K562 (cell line): Measurements from ENCODE around the gene GPC2. TPM values are rescaled to one million over a fixed set of nuclear protein-coding genes. Genes with fewer than 3 reads are reported as not detected.

Source experiments
- ATAC-seq: fragments of 200-7000 bp; cut with Tn5 transposase; 3 replicates; pipeline ENCODE4 v1.9.1; 2020; ENCODE audit warnings: moderate library complexity
- BruUV-seq: library from RNA; stranded (reverse); fragments of 400-500 nt; replicated peaks from 2 replicates; lab custom pipeline; 2021; lab: Mats Ljungman, UMichigan
- CTCF ChIA-PET: fragments of 300-600 bp; formaldehyde crosslinking; extraction: SDS; loops from one replicate; lab custom pipeline; 2021; ENCODE audit warnings: low intra/inter-chr PET ratio; lab: Yijun Ruan, JAX
- POLR2A ChIA-PET: fragments of 300-600, 350-650 bp; sonication (Branson Sonifier 250); formaldehyde crosslinking; extraction: SDS; loops from one replicate; lab custom pipeline; 2021; ENCODE audit warnings: antibody characterized with exemption, inconsistent platforms; lab: Yijun Ruan, JAX
- DNase-seq, 4 experiments: peaks; one replicate each; pipeline versions ENCODE4 v3.0.0 to v3.0.0-alpha.2; 2011 to 2018; ENCODE audit warnings: low spot score in 3 of 4, mixed read lengths in 3 of 4; ENCODE audit errors: extremely low read depth in 1 of 4
- FAIRE-seq: peaks from 2 replicates; lab custom pipeline; 2011; peaks lifted over from hg19 to GRCh38; lab: Jason Lieb, UNC
- H2AFZ ChIP-seq: 2 replicates; pipeline ENCODE4 v1.6.0; 2011; ENCODE audit warnings: low read depth, low read length, control low read depth, inconsistent platforms
- H3K27ac ChIP-seq: fragments of 200-600 bp; 3 replicates; pipeline ENCODE4 v1.8.0; 2011; ENCODE audit warnings: low read depth, mild to moderate bottlenecking, control low read depth, inconsistent platforms, low read length, moderate library complexity, mixed read lengths; ENCODE audit errors: extremely low read depth
- H3K27me3 ChIP-seq, 2 experiments: fragments of 300-600 bp in 1 of 2; 2 replicates in 1 of 2; 3 replicates in 1 of 2; pipeline versions ENCODE4 v1.6.0 to v1.8.0; 2011; ENCODE audit warnings: inconsistent platforms in 2 of 2, low read length in 2 of 2, mild to moderate bottlenecking in 1 of 2, mixed read lengths in 1 of 2, moderate library complexity in 1 of 2; ENCODE audit not compliant: control insufficient read depth in 2 of 2, insufficient read depth in 2 of 2
- H3K36me3 ChIP-seq: fragments of 300-600 bp; 3 replicates; pipeline ENCODE4 v1.8.0; 2011; ENCODE audit warnings: mild to moderate bottlenecking, low read length, inconsistent platforms; ENCODE audit not compliant: control insufficient read depth, insufficient read depth
- H3K4me1 ChIP-seq, 2 experiments: fragments of 200-600 bp in 1 of 2; replicated peaks in 1 of 2; 2 replicates in 1 of 2; 3 replicates in 1 of 2; pipeline versions ENCODE4 v1.5.1 to v1.8.0; 2011; ENCODE audit warnings: inconsistent platforms in 2 of 2, low read length in 2 of 2, mild to moderate bottlenecking in 1 of 2, mixed read lengths in 1 of 2, moderate library complexity in 1 of 2; ENCODE audit not compliant: control insufficient read depth in 2 of 2, insufficient read depth in 2 of 2
- H3K4me2 ChIP-seq: 2 replicates; pipeline ENCODE4 v1.6.1; 2011; ENCODE audit warnings: low read length, control low read depth, inconsistent platforms, mixed read lengths; ENCODE audit not compliant: insufficient read depth
- H3K4me3 ChIP-seq: fragments of 200-600 bp; sonication (generic), shearing (Covaris generic); 2 replicates; pipeline ENCODE4 v1.5.1; 2016; ENCODE audit warnings: control low read depth, inconsistent platforms
- H3K79me2 ChIP-seq: fragments of 200-600 bp; 3 replicates; pipeline ENCODE4 v1.8.0; 2011; ENCODE audit warnings: low read length, inconsistent platforms; ENCODE audit not compliant: control insufficient read depth, insufficient read depth
- H3K9ac ChIP-seq, 2 experiments: 2 replicates each; pipeline versions ENCODE4 v1.6.0 to v1.6.1; 2011; ENCODE audit warnings: low read depth in 2 of 2, low read length in 2 of 2, control low read depth in 1 of 2, inconsistent platforms in 1 of 2, mild to moderate bottlenecking in 1 of 2, mixed read lengths in 1 of 2; ENCODE audit not compliant: insufficient read depth in 1 of 2
- H3K9me1 ChIP-seq: one replicate; pipeline ENCODE4 v1.6.0; 2011; ENCODE audit warnings: inconsistent platforms, mild to moderate bottlenecking, low read length, moderate library complexity; ENCODE audit not compliant: control insufficient read depth, insufficient read depth
- H3K9me3 ChIP-seq: replicated peaks from 2 replicates; pipeline ENCODE4 v1.5.1; 2011; ENCODE audit warnings: low read depth, low read length, inconsistent platforms; ENCODE audit not compliant: control insufficient read depth, insufficient read depth
- H4K20me1 ChIP-seq: replicated peaks from 2 replicates; pipeline ENCODE4 v1.6.1; 2011; ENCODE audit warnings: low read length, inconsistent platforms, mixed read lengths; ENCODE audit not compliant: control insufficient read depth, insufficient read depth
- CHD4 ChIP-seq: fragments of 200-600 bp; sonication (generic); IDR thresholded peaks from 3 replicates; pipeline ENCODE4 v1.6.1; 2012; ENCODE audit warnings: low read depth, mild to moderate bottlenecking, mixed read lengths, low read length, inconsistent platforms; ENCODE audit not compliant: insufficient read depth, insufficient replicate concordance, poor library complexity, severe bottlenecking
- CSDE1 ChIP-seq, 2 experiments: fragments of 450-650 bp; IDR thresholded peaks; 2 replicates each; pipeline ENCODE4 v1.6.1; 2016; ENCODE audit warnings: mild to moderate bottlenecking in 1 of 2
- DPF2 ChIP-seq: fragments of 450-650 bp; IDR thresholded peaks from 2 replicates; pipeline ENCODE4 v1.6.1; 2016
- EGR1 ChIP-seq: fragments of 450-650 bp; conservative IDR thresholded peaks from 2 replicates; pipeline ENCODE4 v1.6.1; 2017; ENCODE audit warnings: mild to moderate bottlenecking
- SRSF9 ChIP-seq: fragments of 200-400 bp; formaldehyde crosslinking; IDR thresholded peaks from 2 replicates; pipeline ENCODE4 v1.6.1; 2017; ENCODE audit warnings: low read depth, low read length, borderline replicate concordance
- ZNF217 ChIP-seq: sonication (generic); formaldehyde crosslinking; IDR thresholded peaks from 2 replicates; pipeline ENCODE4 v1.8.0; 2022; ENCODE audit warnings: mild to moderate bottlenecking, missing genetic modification reagents
- WGBS: fragments of 100-300 bp; shearing (Covaris generic); methylation state at CpG from one replicate; pipeline ENCODE4 v1.1.6; 2016; ENCODE audit warnings: low coverage, mixed read lengths; ENCODE audit not compliant: insufficient coverage; ENCODE audit errors: missing lambda C conversion rate; 5-methylcytosine and 5-hydroxymethylcytosine counted together
- in situ Hi-C: fragments of 300-500 bp; cut with MboI; formaldehyde crosslinking; loops from 4 replicates; pipeline ENCODE4 v1.15.0; 2018; ENCODE audit warnings: inconsistent platforms, mixed read lengths
- intact Hi-C: fragments of 100-400 bp; cut with micrococcal nuclease; formaldehyde crosslinking; loops from 2 replicates; pipeline ENCODE4 v1.14.2; 2022
- polyA plus RNA-seq, 8 experiments: library from polyadenylated mRNA; depleted of rRNA in 4 of 8; stranded (reverse) in 5 of 8; unstranded in 3 of 8; fragments of >200 nt; fragmentation: Nextera tagmentation in 2 of 8; fragmentation: Illumina TruSeq in 1 of 8; extraction: Ambion mirVana in 2 of 8; extraction: Trizol in 1 of 8; gene quantifications; 2 replicates each; pipeline versions ENCODE4 v1.2.1 to v1.2.3, GENCODE V29; 2011 to 2014; ENCODE audit warnings: inconsistent platforms in 1 of 8, missing spikeins in 1 of 8
- total RNA-seq, 7 experiments: library from RNA; depleted of rRNA in 6 of 7; stranded (reverse); fragments of >200 nt in 6 of 7; fragmentation: Illumina TruSeq in 2 of 7; extraction: Trizol in 2 of 7; gene quantifications; 2 replicates each; pipeline versions ENCODE4 v1.2.1 to v1.2.3, GENCODE V29; 2011 to 2021; ENCODE audit warnings: low replicate concordance in 1 of 7

The GPC2 gene
- total and polyA plus RNA-seq, 9 of the 15 experiments (the other 6 are each of a cell fraction or from before 2014, with no cell fraction given) = 0.06 to 7.7 (median 1.4) TPM; not detected in 1

DNA sequence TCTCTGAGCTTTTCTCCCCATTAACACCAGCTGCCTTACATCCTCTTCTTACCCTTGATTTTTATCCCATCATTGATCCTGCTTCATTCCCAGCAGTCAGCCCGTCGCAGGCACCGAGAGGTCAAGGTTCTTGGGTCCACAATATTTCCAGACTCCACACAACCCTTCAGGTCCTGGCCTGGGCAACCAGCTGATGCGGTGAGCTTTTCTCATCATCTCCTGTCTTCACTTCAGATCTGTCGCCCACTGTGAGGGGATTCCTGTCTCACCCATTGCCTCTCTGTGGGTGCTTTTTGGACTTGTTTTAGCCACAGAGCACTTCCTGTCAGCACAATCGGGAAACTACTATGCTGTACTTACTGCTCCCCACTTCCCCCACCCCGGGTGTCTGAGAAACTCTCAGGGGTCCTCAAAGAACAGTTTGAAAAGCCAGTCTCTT lies 34.2 kb upstream of the GPC2 start:
- FAIRE-seq (no peak), DNase-seq (no peak), ATAC-seq (no peak)
- Histone ChIP-seq H3K9me1 (peaks cover 4% of the 10 kb centered on the region), H3K27me3 (no peaks in the 10 kb centered on the region), H3K4me2 (no peak overlapping the region), H4K20me1 (no peaks in the 10 kb centered on the region), H3K79me2 (no peaks in the 10 kb centered on the region), H3K9ac (no peak overlapping the region), H3K27ac (no peak overlapping the region), H3K4me1 (peaks cover 8 to 15% of the 10 kb centered on the region in 2 experiments; a peak in 4 of 5 replicates), H3K36me3 (no peaks in the 10 kb centered on the region), H3K9me3 (no peaks in the 10 kb centered on the region), H3K4me3 (no peak overlapping the region), H2AFZ (no peak overlapping the region)
- WGBS = 50% methylated on average over 7 of the region's 7 CpGs
- intact Hi-C loops = loop anchor here (10.0 kb wide), 1 partner anchor 217 kb away; no protein-coding TSS in a partner anchor
- POLR2A ChIA-PET = interaction anchor here (0.9 to 2.2 kb wide), 3 partner anchors 10 to 83 kb away, joined by 3 to 14 read pairs (median 3); partner anchors contain the start of gene GPC2
- TF ChIP-seq CHD4 = no peak
- TF ChIP-seq CSDE1 (IDR thresholded peaks at IDR 0.05) = no peak
- CTCF ChIA-PET = no interaction called here
- in situ Hi-C loops = loop anchor here (5.0 to 10.0 kb wide), 2 partner anchors 79 to 217 kb away; no protein-coding TSS in a partner anchor
- BruUV-seq = no TSS peak

DNA sequence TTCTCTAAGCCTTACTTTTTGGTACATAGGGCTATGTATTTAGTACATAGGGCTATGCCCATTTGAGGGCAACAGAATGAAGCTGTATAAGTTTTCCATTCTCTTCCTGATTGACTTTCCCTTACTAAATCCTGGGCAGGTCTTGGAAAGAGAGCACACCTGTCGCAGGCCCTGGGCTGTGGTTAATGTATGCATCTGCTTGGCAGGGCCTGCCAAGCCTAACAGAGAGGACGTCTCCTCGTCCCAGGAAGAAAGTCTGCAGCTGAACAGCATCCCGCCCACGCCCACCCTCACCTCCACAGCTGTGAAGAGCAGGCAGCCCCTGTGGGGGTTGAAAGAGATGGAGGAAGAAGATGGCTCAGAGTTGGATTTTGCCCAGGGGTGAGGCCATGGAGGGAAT lies 33.6 kb upstream of the GPC2 start:
- H4K20me1 ChIP-seq = no peaks in the 10 kb centered on the region
- WGBS = 63% methylated on average over 5 of the region's 5 CpGs
- BruUV-seq = no TSS peak
- H3K4me3 ChIP-seq = no peak overlapping the region
- ATAC-seq (no peak), FAIRE-seq (no peak)
- in situ Hi-C loops = loop anchor here (5.0 to 10.0 kb wide), 2 partner anchors 79 to 216 kb away; no protein-coding TSS in a partner anchor
- H3K9me1 ChIP-seq = peaks cover 4% of the 10 kb centered on the region
- H3K4me1 ChIP-seq = peaks cover 8 to 15% of the 10 kb centered on the region in 2 experiments; a peak in 4 of 5 replicates
- H3K79me2 ChIP-seq = no peaks in the 10 kb centered on the region
- H3K36me3 ChIP-seq = no peaks in the 10 kb centered on the region
- POLR2A ChIA-PET = interaction anchor here (0.9 to 2.2 kb wide), 3 partner anchors 9 to 82 kb away, joined by 3 to 14 read pairs (median 3); partner anchors contain the start of gene GPC2
- H3K4me2 ChIP-seq = no peak overlapping the region
- H2AFZ ChIP-seq = no peak overlapping the region
- 0 out of 4 replicates have a peak overlapping the region, but pooled peaks of 1 of the 2 experiments have one; percentile 30 for H3K9ac ChIP-seq
- TF ChIP-seq ZNF217 (CRISPR knock-in tag) (no peak), DPF2 (no peak), SRSF9 (no peak), EGR1 (peak; percentile 36; the same call in 1 of the 2 replicates)
- TF ChIP-seq, all 486 proteins: peak for 1
- CTCF ChIA-PET = no interaction called here
- no peak for DNase-seq
- intact Hi-C loops = loop anchor here (10.0 kb wide), 1 partner anchor 216 kb away; no protein-coding TSS in a partner anchor
- Histone ChIP-seq H3K27me3 (no peaks in the 10 kb centered on the region), H3K9me3 (no peaks in the 10 kb centered on the region), H3K27ac (no peak overlapping the region)
